SK-N-SH (cell line): ENCODE data around the gene NEMP2.

Source experiments
- CTCF ChIP-seq: fragments of 200-600 bp; sonication (generic); IDR thresholded peaks from 2 replicates; pipeline ENCODE4 v1.6.1; 2017; ENCODE audit warnings: antibody characterized with exemption, mild to moderate bottlenecking, moderate library complexity
- EZH2phosphoT487 ChIP-seq: fragments of 200-600 bp; sonication (generic); IDR thresholded peaks from 2 replicates; pipeline ENCODE4 v1.6.1; 2017; ENCODE audit warnings: low read depth, mixed run types, mild to moderate bottlenecking, antibody characterized with exemption, moderate library complexity, borderline replicate concordance
- IRF3 ChIP-seq: fragments of 150-350 bp; IDR thresholded peaks from 2 replicates; pipeline ENCODE4 v1.6.1; 2016; ENCODE audit warnings: mild to moderate bottlenecking, low read depth, low read length
- JUND ChIP-seq: IDR thresholded peaks from 2 replicates; pipeline ENCODE4 v1.4.0; 2012
- POLR2AphosphoS5 ChIP-seq: IDR thresholded peaks from 2 replicates; pipeline ENCODE4 v1.6.1; 2012; ENCODE audit warnings: low read depth, low read length
- RAD21 ChIP-seq: IDR thresholded peaks from 2 replicates; pipeline ENCODE4 v1.6.1; 2012; ENCODE audit warnings: mild to moderate bottlenecking, low read length
- SMC3 ChIP-seq: IDR thresholded peaks from 2 replicates; pipeline ENCODE4 v1.6.1; 2012; ENCODE audit warnings: low read depth, low read length, improper control_type of control experiment
- TEAD4 ChIP-seq: IDR thresholded peaks from 2 replicates; pipeline ENCODE4 v1.4.0; 2012; ENCODE audit warnings: mild to moderate bottlenecking, borderline replicate concordance; ENCODE audit not compliant: insufficient read depth
- ZBTB33 ChIP-seq: IDR thresholded peaks from 2 replicates; pipeline ENCODE4 v1.4.0; 2012; ENCODE audit warnings: low read depth, borderline replicate concordance

- TF ChIP-seq CTCF (no peak), JUND (peak; percentile 80), EZH2phosphoT487 (no peak), POLR2AphosphoS5 (peak; percentile 65), IRF3 (no peak), RAD21 (peak; percentile 43), SMC3 (no peak; the same call in 1 of the 2 replicates), ZBTB33 (peak; percentile 18; the same call in 1 of the 2 replicates), TEAD4 (peak; percentile 80; the same call in 1 of the 2 replicates)
Observed at GRCh38 chr2:190468814-190469569, 65.5 kb downstream of the NEMP2 start.
